ENCODE results near the gene GBX1. TPM values are rescaled to one million over a fixed set of nuclear protein-coding genes. Genes with fewer than 3 reads are reported as not detected.
A peak's percentile ranks its signal among the peaks of the same experiment; 100 is the strongest.

The GBX1 gene
- total and polyA plus RNA-seq, 4 donors: not detected

- TF ChIP-seq CTCF (IDR thresholded peaks at IDR 0.05; ENCODE audit: control extremely low read depth, extremely low read depth): no peak
- ATAC-seq (ENCODE audit: insufficient read depth, low FRiP score): no peak
- Histone ChIP-seq H3K4me1 (ENCODE audit: control insufficient read depth in 5 of 5, insufficient read depth in 5 of 5, low read length in 5 of 5) (peaks cover 0 to 7% (median 0%) of the 10 kb centered on the region in 5 donors), H3K27ac (ENCODE audit: low read depth in 1 of 2, low read length in 1 of 2) (no peak overlapping the region), H3K27me3 (ENCODE audit: control insufficient read depth in 3 of 3, insufficient read depth in 3 of 3, low read length in 2 of 3) (no peaks in the 10 kb centered on the region), H3K36me3 (ENCODE audit: control insufficient read depth in 4 of 4, insufficient read depth in 4 of 4, low read length in 4 of 4) (peaks cover 0 to 69% (median 20%) of the 10 kb centered on the region in 4 donors), H3K9ac (ENCODE audit: insufficient read depth in 1 of 2, low read length in 2 of 2) (no peak overlapping the region), H3K9me3 (ENCODE audit: control insufficient read depth in 4 of 4, insufficient read depth in 3 of 4, low read length in 3 of 4) (peaks cover 0 to 2% (median 0%) of the 10 kb centered on the region in 4 donors), H3K4me3 (no peak overlapping the region)
- DNase-seq: peak; percentile 57 to 72 (median 63)
- WGBS, 2 donors: 52 to 68% methylated on average over 17 to 22 of the region's 22 CpGs
Observed at GRCh38 chr7:151125470-151125845, 42.0 kb downstream of the GBX1 start.

DNA sequence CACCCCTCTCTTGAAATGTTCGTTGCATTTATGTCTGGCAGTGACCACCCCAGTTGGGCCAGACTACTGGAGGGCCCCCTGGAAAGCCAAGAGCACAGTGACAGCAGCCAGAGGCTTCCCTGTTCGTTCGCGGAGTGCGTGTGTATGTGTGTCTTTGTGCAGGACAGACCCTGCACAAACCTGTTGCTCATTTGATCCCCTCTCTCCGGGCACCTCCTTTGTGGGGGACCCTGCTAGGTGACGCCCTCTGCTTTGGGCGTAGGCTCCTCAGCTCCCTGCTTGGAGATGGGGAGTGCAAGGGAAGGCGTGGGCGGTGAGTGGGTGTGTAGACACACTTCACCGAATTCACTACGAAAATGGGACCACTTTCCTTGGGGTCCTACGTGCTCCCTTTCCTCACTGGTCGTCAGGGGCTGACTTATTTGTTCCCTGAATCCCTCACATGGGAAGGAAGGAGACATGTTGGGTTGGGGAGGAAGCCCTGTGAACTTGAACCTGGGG is 42.5 kb downstream of the GBX1 start:
- H3K27ac ChIP-seq (ENCODE audit: low read depth in 1 of 2, low read length in 1 of 2): no peak overlapping the region
- WGBS, 2 donors: 91 to 97% methylated on average over 14 of the region's 14 CpGs
- no peak overlapping the region for H3K9ac ChIP-seq (ENCODE audit: insufficient read depth in 1 of 2, low read length in 2 of 2)
- H3K36me3 ChIP-seq (ENCODE audit: control insufficient read depth in 4 of 4, insufficient read depth in 4 of 4, low read length in 4 of 4): peaks cover 0 to 69% (median 15%) of the 10 kb centered on the region in 4 donors
- no peak for ATAC-seq (ENCODE audit: insufficient read depth, low FRiP score)
- H3K9me3 ChIP-seq (ENCODE audit: control insufficient read depth in 4 of 4, insufficient read depth in 3 of 4, low read length in 3 of 4): peaks cover 0 to 2% (median 0%) of the 10 kb centered on the region in 4 donors
- peaks cover 0 to 7% (median 0%) of the 10 kb centered on the region in 5 donors for H3K4me1 ChIP-seq (ENCODE audit: control insufficient read depth in 5 of 5, insufficient read depth in 5 of 5, low read length in 5 of 5)
- no peak for DNase-seq
- no peaks in the 10 kb centered on the region for H3K27me3 ChIP-seq (ENCODE audit: control insufficient read depth in 3 of 3, insufficient read depth in 3 of 3, low read length in 2 of 3)
- TF ChIP-seq CTCF (IDR thresholded peaks at IDR 0.05; ENCODE audit: control extremely low read depth, extremely low read depth): no peak
- H3K4me3 ChIP-seq: no peak overlapping the region

- H3K36me3 ChIP-seq (ENCODE audit: control insufficient read depth in 4 of 4, insufficient read depth in 4 of 4, low read length in 4 of 4): peaks cover 0 to 70% (median 15%) of the 10 kb centered on the region in 4 donors
- WGBS, 2 donors: 90 to 96% methylated on average over 7 of the region's 7 CpGs
- peaks cover 0 to 7% (median 0%) of the 10 kb centered on the region in 5 donors for H3K4me1 ChIP-seq (ENCODE audit: control insufficient read depth in 5 of 5, insufficient read depth in 5 of 5, low read length in 5 of 5)
- H3K27ac ChIP-seq (ENCODE audit: low read depth in 1 of 2, low read length in 1 of 2): no peak overlapping the region
- H3K9ac ChIP-seq (ENCODE audit: insufficient read depth in 1 of 2, low read length in 2 of 2): no peak overlapping the region
- no peak overlapping the region for H3K4me3 ChIP-seq
- no peak for TF ChIP-seq CTCF (IDR thresholded peaks at IDR 0.05; ENCODE audit: control extremely low read depth, extremely low read depth)
- H3K9me3 ChIP-seq (ENCODE audit: control insufficient read depth in 4 of 4, insufficient read depth in 3 of 4, low read length in 3 of 4): no peaks in the 10 kb centered on the region
- no peak for ATAC-seq (ENCODE audit: insufficient read depth, low FRiP score)
- DNase-seq: no peak
- H3K27me3 ChIP-seq (ENCODE audit: control insufficient read depth in 3 of 3, insufficient read depth in 3 of 3, low read length in 2 of 3): no peaks in the 10 kb centered on the region
Observed at GRCh38 chr7:151124481-151124880, 43.0 kb downstream of the GBX1 start.
